Endothelial cell of umbilical vein (primary cell): ENCODE data around the gene CLOCK. TPM values are rescaled to one million over a fixed set of nuclear protein-coding genes. Genes with fewer than 3 reads are reported as not detected.

ENCODE experiments used
- BruUV-seq: library from RNA; stranded (reverse); fragments of 400-500 nt; replicated peaks from 2 replicates; lab custom pipeline; 2021; lab: Mats Ljungman, UMichigan
- CTCF ChIA-PET: fragments of 300-600, 350-600 bp; sonication (Branson Sonifier 250); formaldehyde crosslinking; loops from one replicate; lab custom pipeline; 2021; ENCODE audit warnings: antibody characterized with exemption, inconsistent platforms; lab: Charles Lee
- POLR2A ChIA-PET: fragments of 300-600, 350-600 bp; sonication (Branson Sonifier 250); formaldehyde crosslinking; loops from one replicate; lab custom pipeline; 2021; ENCODE audit warnings: antibody characterized with exemption, inconsistent platforms; lab: Charles Lee
- DNase-seq: peaks from one replicate; pipeline ENCODE4 v3.0.0-alpha.2; 2011; ENCODE audit warnings: low read depth, low spot score
- FAIRE-seq: peaks from 2 replicates; lab custom pipeline; 2011; peaks lifted over from hg19 to GRCh38; lab: Jason Lieb, UNC
- H2AFZ ChIP-seq: 2 replicates; pipeline ENCODE4 v1.6.0; 2012; ENCODE audit warnings: low read depth, low read length, control low read depth, inconsistent platforms
- H3K27ac ChIP-seq: 2 replicates; pipeline ENCODE4 v1.5.1; 2011; ENCODE audit warnings: low read depth, mild to moderate bottlenecking, control low read depth, low read length, moderate library complexity; ENCODE audit not compliant: insufficient read depth
- H3K27me3 ChIP-seq, 2 experiments: 2 replicates each; pipeline versions ENCODE4 v1.6.0 to v1.6.1; 2011; ENCODE audit warnings: low read length in 2 of 2, mixed read lengths in 1 of 2; ENCODE audit not compliant: control insufficient read depth in 2 of 2, insufficient read depth in 2 of 2
- H3K36me3 ChIP-seq, 2 experiments: 2 replicates in 1 of 2; 3 replicates in 1 of 2; pipeline ENCODE4 v1.5.1; 2011; ENCODE audit warnings: low read length in 2 of 2, mild to moderate bottlenecking in 1 of 2, moderate library complexity in 1 of 2; ENCODE audit not compliant: control insufficient read depth in 2 of 2, insufficient read depth in 2 of 2; ENCODE audit errors: extremely low read depth in 1 of 2
- H3K4me1 ChIP-seq: 3 replicates; pipeline ENCODE4 v1.5.1; 2011; ENCODE audit warnings: mild to moderate bottlenecking, low read length; ENCODE audit not compliant: control insufficient read depth, insufficient read depth; ENCODE audit errors: extremely low read depth
- H3K4me2 ChIP-seq: 2 replicates; pipeline ENCODE4 v1.6.1; 2011; ENCODE audit warnings: low read length, control low read depth, mixed read lengths; ENCODE audit not compliant: insufficient read depth
- H3K4me3 ChIP-seq, 3 experiments: fragments of 200-600 bp in 1 of 3; sonication (generic), shearing (Covaris generic) in 1 of 3; replicated peaks in 1 of 3; 2 replicates each; pipeline ENCODE4 v1.5.1; 2011 to 2016; ENCODE audit warnings: control low read depth in 3 of 3, low read length in 3 of 3, mild to moderate bottlenecking in 2 of 3, inconsistent platforms in 1 of 3, low read depth in 1 of 3, moderate library complexity in 1 of 3; ENCODE audit not compliant: insufficient read depth in 1 of 3
- H3K79me2 ChIP-seq: 2 replicates; pipeline ENCODE4 v1.6.0; 2012; ENCODE audit warnings: low read length, inconsistent platforms; ENCODE audit not compliant: control insufficient read depth, insufficient read depth
- H3K9ac ChIP-seq: replicated peaks from 2 replicates; pipeline ENCODE3; 2011; ENCODE audit warnings: low read length, control low read depth; ENCODE audit not compliant: insufficient read depth; ENCODE audit errors: extremely low read depth
- H3K9me1 ChIP-seq: replicated peaks from 3 replicates; pipeline ENCODE4 v1.6.0; 2011; ENCODE audit warnings: mild to moderate bottlenecking, low read length; ENCODE audit not compliant: control insufficient read depth, insufficient read depth; ENCODE audit errors: extremely low read depth
- H3K9me3 ChIP-seq: replicated peaks from 2 replicates; pipeline ENCODE4 v1.5.1; 2012; ENCODE audit warnings: low read length, inconsistent platforms; ENCODE audit not compliant: control insufficient read depth, insufficient read depth
- H4K20me1 ChIP-seq: replicated peaks from 2 replicates; pipeline ENCODE3; 2011; ENCODE audit warnings: mild to moderate bottlenecking, low read length; ENCODE audit not compliant: control insufficient read depth, insufficient read depth; ENCODE audit errors: extremely low read depth
- CTCF ChIP-seq, 2 donors: IDR thresholded peaks; 1 replicate in 1 of 2; 2 replicates in 1 of 2; pipeline ENCODE4 v1.5.1; 2011; ENCODE audit warnings: low read length in 2 of 2, mild to moderate bottlenecking in 2 of 2, moderate library complexity in 2 of 2, control low read depth in 1 of 2, inconsistent platforms in 1 of 2, low read depth in 1 of 2; ENCODE audit not compliant: insufficient read depth in 1 of 2; ENCODE audit errors: extremely low read depth in 1 of 2
- EZH2 ChIP-seq: IDR thresholded peaks from 2 replicates; pipeline ENCODE4 v1.6.1; 2012; ENCODE audit warnings: borderline replicate concordance, low read depth, mild to moderate bottlenecking, moderate library complexity, low read length, inconsistent platforms; ENCODE audit not compliant: severe bottlenecking
- FOS ChIP-seq: IDR thresholded peaks from 2 replicates; pipeline ENCODE4 v1.6.1; 2011; ENCODE audit warnings: mild to moderate bottlenecking, low read length, moderate library complexity, borderline replicate concordance; ENCODE audit not compliant: insufficient read depth
- GATA2 ChIP-seq: IDR thresholded peaks from 2 replicates; pipeline ENCODE4 v1.7.0; 2011; ENCODE audit warnings: low read depth, mild to moderate bottlenecking, moderate library complexity, mixed read lengths, low read length; ENCODE audit not compliant: insufficient read length, insufficient read depth
- JUN ChIP-seq: IDR thresholded peaks from 2 replicates; pipeline ENCODE4 v1.6.1; 2011; ENCODE audit warnings: borderline replicate concordance, low read depth; ENCODE audit not compliant: insufficient read length, insufficient read depth
- MAX ChIP-seq: IDR thresholded peaks from 2 replicates; pipeline ENCODE4 v1.6.1; 2011; ENCODE audit not compliant: insufficient read depth, insufficient read length
- MYC ChIP-seq: IDR thresholded peaks from one replicate; pipeline ENCODE4 v1.6.1; 2011; ENCODE audit warnings: mild to moderate bottlenecking, low read depth, low read length
- POLR2A ChIP-seq: IDR thresholded peaks from 2 replicates; pipeline ENCODE4 v1.6.1; 2012; ENCODE audit warnings: low read depth, mild to moderate bottlenecking, control low read depth, low read length
- POLR2AphosphoS5 ChIP-seq: IDR thresholded peaks from 2 replicates; pipeline ENCODE4 v1.6.1; 2012; ENCODE audit warnings: low read depth, mild to moderate bottlenecking, control low read depth, low read length, moderate library complexity; ENCODE audit not compliant: insufficient read depth
- dilution Hi-C: fragments of 300-500 bp; cut with MboI; formaldehyde crosslinking; loops from one replicate; pipeline ENCODE4 v1.15.0; 2019; ENCODE audit warnings: low sequenced_read_pairs; ENCODE audit not compliant: extremely low pct_ligation_motif_present
- intact Hi-C: fragments of 100-400 bp; cut with micrococcal nuclease; formaldehyde crosslinking; loops from one replicate; pipeline ENCODE4 v1.10.0; 2022
- polyA plus RNA-seq, 4 experiments: library from polyadenylated mRNA; depleted of rRNA in 3 of 4; stranded (reverse) in 3 of 4; unstranded in 1 of 4; fragments of >200 nt; gene quantifications; 2 replicates each; pipeline versions ENCODE4 v1.2.1 to v1.2.3, GENCODE V29; 2011 to 2012; ENCODE audit warnings: missing spikeins in 1 of 4
- total RNA-seq: library from RNA; stranded (reverse); gene quantifications from 2 replicates; pipeline ENCODE4 v1.2.3, GENCODE V29; 2021

Gene CLOCK
- total and polyA plus RNA-seq, 2 donors (not counting 3 experiments of a cell fraction or from before 2014, with no cell fraction given), result 7.5 to 23.8 TPM

- TF ChIP-seq JUN, result peak; percentile 40
- TF ChIP-seq FOS, result peak; percentile 90
- TF ChIP-seq POLR2AphosphoS5, result no peak
- no peak overlapping the region for H3K27ac ChIP-seq
- peaks cover 6% of the 10 kb centered on the region for H3K4me1 ChIP-seq
- POLR2A ChIA-PET, result no interaction called here
- peak; percentile 3 for DNase-seq
- no peaks in the 10 kb centered on the region for H3K9me3 ChIP-seq
- CTCF ChIA-PET, result no interaction called here
- intact Hi-C loops, result no loop called here
- H3K9me1 ChIP-seq, result no peaks in the 10 kb centered on the region
- no peak for FAIRE-seq
- H4K20me1 ChIP-seq, result peaks cover 2% of the 10 kb centered on the region
- H2AFZ ChIP-seq, result no peak overlapping the region
- BruUV-seq, result no TSS peak
- H3K27me3 ChIP-seq, result no peaks in the 10 kb centered on the region
- H3K4me2 ChIP-seq, result no peak overlapping the region
- no peak overlapping the region for H3K4me3 ChIP-seq
- H3K36me3 ChIP-seq, result no peaks in the 10 kb centered on the region
- dilution Hi-C loops, result no loop called here
- no peak overlapping the region for H3K9ac ChIP-seq
- H3K79me2 ChIP-seq, result peaks cover 10% of the 10 kb centered on the region
These were observed 43.5 kb downstream of the CLOCK start for GRCh38 chr4:55503169-55503568.

DNA sequence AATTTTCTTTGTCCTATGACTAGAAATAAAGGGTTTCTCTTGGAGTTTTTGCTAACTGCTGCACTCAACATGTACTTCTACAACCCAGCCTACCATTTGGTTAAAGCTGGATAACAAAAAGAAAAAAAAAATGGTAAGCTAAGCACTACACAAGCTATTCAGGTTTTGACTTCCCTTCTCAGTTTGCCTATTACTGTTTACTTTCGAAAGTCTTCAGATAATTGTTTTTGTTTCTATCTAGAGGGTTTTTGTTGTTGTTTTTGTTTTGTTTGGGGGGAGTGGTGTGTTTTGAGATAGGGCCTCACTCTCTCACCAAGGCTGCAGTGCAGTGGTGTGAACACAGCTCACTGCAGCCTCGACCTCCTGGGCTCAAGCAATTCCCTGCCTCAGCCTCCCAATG is 46.6 kb downstream of the CLOCK start:
- Histone ChIP-seq H3K27ac (no peak overlapping the region), H3K9me1 (no peaks in the 10 kb centered on the region), H3K4me1 (peaks cover 6% of the 10 kb centered on the region), H3K27me3 (no peaks in the 10 kb centered on the region), H4K20me1 (peaks cover 2% of the 10 kb centered on the region), H3K9ac (no peak overlapping the region), H3K79me2 (peaks cover 18% of the 10 kb centered on the region), H3K4me3 (no peak overlapping the region), H3K36me3 (no peaks in the 10 kb centered on the region), H2AFZ (no peak overlapping the region), H3K9me3 (no peaks in the 10 kb centered on the region), H3K4me2 (no peak overlapping the region)
- FAIRE-seq, result no peak
- ChIA-PET POLR2A (no interaction called here), CTCF (interaction anchor here (1.1 to 1.2 kb wide), 2 partner anchors 10 to 20 kb away, joined by 3 to 4 read pairs; no protein-coding TSS in a partner anchor)
- BruUV-seq, result no TSS peak
- intact Hi-C loops (no loop called here), dilution Hi-C loops (no loop called here)
- DNase-seq, result no peak
- TF ChIP-seq EZH2 (no peak), GATA2 (no peak), FOS (no peak), POLR2AphosphoS5 (no peak), CTCF (IDR thresholded peaks at IDR 0.05; ENCODE audit: extremely low read depth in 1 of 2, insufficient read depth in 1 of 2, low read depth in 1 of 2, low read length in 2 of 2) (no peak), MYC (no peak), POLR2A (no peak), JUN (no peak), MAX (no peak)
